ENCODE data around the gene MEIS1.

MEIS1 gene

DNA sequence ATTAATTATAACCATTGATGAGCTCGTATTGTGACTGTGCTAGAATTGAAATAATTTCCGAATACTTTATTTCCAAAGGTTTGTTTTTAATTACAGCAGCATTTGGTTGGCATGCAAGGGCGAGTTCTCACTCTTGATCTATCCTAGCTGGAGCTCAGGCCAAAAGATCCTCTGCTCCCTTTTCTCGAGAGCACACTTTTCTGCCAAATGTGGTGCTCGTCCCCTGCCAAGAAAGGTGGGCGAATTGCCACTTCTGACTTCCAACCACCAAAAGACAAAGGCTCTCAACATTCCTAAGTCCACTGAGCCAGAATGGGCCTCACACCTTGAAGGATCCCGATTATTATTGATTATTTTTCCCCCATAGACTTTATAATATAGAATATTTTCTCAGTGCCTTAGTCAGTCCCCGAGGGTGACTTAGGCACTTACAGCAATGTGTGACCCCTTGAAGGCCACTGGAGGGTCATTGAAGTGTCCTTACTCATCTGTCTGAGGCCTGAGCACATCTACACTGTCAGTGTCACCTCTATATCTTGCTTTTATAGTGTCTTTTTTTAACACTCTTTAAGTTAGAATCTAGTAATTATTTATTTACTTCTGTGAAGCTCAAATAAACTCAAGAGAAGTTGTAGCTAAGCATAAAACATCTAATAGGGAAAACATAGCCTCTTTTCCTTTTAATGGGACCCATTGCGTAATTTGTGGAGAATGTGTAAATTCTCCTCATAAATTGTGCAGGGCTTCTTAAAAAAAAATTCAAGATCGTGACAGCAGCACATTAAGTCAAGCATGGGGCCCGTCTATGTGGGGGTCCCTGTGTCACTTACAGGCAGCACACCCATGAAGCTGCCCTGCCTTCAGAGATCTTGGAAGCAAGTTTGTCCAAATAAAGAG lies 98.3 kb downstream of the MEIS1 start:
- in situ Hi-C loops (cut with HindIII; ENCODE audit: low pct_ligation_motif_present, low sequenced_read_pairs), result no loop called here
- no peak for DNase-seq
- Histone ChIP-seq H3K4me3 (ENCODE audit: low read depth, low read length) (no peak overlapping the region), H3K27ac (no peak overlapping the region), H3K36me3 (replicated peaks) (no peaks in the 10 kb centered on the region), H3K27me3 (replicated peaks) (no peaks in the 10 kb centered on the region)
- TF ChIP-seq, protein P1, sequence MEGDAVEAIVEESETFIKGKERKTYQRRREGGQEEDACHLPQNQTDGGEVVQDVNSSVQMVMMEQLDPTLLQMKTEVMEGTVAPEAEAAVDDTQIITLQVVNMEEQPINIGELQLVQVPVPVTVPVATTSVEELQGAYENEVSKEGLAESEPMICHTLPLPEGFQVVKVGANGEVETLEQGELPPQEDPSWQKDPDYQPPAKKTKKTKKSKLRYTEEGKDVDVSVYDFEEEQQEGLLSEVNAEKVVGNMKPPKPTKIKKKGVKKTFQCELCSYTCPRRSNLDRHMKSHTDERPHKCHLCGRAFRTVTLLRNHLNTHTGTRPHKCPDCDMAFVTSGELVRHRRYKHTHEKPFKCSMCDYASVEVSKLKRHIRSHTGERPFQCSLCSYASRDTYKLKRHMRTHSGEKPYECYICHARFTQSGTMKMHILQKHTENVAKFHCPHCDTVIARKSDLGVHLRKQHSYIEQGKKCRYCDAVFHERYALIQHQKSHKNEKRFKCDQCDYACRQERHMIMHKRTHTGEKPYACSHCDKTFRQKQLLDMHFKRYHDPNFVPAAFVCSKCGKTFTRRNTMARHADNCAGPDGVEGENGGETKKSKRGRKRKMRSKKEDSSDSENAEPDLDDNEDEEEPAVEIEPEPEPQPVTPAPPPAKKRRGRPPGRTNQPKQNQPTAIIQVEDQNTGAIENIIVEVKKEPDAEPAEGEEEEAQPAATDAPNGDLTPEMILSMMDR (IDR thresholded peaks at IDR 0.05; ENCODE audit: low read depth, low read length, missing control alignments), result no peak

GRCh38 chr2:66534461-66534860 lies 99.5 kb downstream of the MEIS1 start:
- Histone ChIP-seq H3K27me3 (replicated peaks) (no peaks in the 10 kb centered on the region), H3K4me3 (ENCODE audit: low read depth, low read length) (no peak overlapping the region), H3K27ac (no peak overlapping the region), H3K36me3 (replicated peaks) (no peaks in the 10 kb centered on the region)
- TF ChIP-seq, protein P1 (IDR thresholded peaks at IDR 0.05; ENCODE audit: low read depth, low read length, missing control alignments), result no peak
- DNase-seq, result no peak
- in situ Hi-C loops (cut with HindIII; ENCODE audit: low pct_ligation_motif_present, low sequenced_read_pairs), result no loop called here

DNA sequence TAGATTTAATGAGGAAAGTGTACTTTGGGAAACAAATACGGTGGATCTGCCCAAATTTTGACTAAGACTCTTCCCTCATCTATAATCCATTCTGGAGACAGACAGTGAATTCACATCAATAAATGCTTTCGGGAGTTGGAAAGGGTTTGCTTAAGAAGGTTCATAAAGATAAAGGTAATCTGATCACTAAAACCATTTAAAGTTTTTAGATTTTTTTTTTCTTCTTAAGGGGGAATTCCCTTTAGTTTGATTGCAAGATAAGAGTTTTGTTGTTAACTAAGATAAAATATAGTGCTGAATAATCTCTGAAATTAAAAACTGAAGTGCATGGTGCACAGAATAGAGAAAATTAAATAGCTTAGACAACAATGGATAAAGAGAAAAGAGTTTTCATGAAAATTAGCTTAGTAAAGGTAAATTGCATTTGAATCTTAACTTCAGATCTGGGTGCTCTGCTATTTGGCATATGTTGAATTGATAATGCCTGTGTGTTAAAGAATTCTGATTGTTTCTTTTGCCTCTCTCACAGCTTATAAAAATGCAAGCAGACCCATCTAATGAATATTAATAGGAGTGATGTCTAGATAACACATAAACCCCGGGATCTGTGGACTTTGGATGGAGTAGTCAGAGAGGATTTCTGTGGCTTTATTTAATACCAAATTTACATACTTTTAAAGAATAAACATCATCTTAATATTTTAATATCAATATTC lies 100.8 kb downstream of the MEIS1 start:
- Histone ChIP-seq H3K27ac (no peak overlapping the region), H3K4me3 (ENCODE audit: low read depth, low read length) (no peak overlapping the region), H3K27me3 (replicated peaks) (no peaks in the 10 kb centered on the region), H3K36me3 (replicated peaks) (no peaks in the 10 kb centered on the region)
- TF ChIP-seq, protein P1 (IDR thresholded peaks at IDR 0.05; ENCODE audit: low read depth, low read length, missing control alignments), result no peak
- in situ Hi-C loops (cut with HindIII; ENCODE audit: low pct_ligation_motif_present, low sequenced_read_pairs), result no loop called here
- DNase-seq, result no peak

DNA sequence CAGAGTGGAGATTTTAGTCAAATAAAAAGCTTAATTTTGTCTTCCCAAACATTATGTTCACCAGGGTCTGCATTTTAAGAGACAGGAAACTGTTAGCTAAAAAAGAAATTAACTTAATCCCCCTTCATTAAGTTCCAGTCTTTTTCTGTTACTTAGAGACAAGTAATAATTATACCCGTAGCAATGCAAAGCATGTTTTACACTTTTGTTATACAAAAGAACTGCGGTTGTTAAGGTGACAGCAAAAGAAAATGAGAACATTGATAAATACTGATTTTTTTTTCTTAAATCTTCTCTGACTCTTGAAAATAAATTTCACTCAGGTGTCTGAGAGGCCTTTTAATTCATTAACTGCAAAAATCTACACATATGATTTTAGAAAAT lies 101.4 kb downstream of the MEIS1 start:
- TF ChIP-seq, protein P1 (IDR thresholded peaks at IDR 0.05; ENCODE audit: low read depth, low read length, missing control alignments), result no peak
- Histone ChIP-seq H3K27me3 (replicated peaks) (no peaks in the 10 kb centered on the region), H3K27ac (no peak overlapping the region), H3K36me3 (replicated peaks) (no peaks in the 10 kb centered on the region), H3K4me3 (ENCODE audit: low read depth, low read length) (no peak overlapping the region)
- in situ Hi-C loops (cut with HindIII; ENCODE audit: low pct_ligation_motif_present, low sequenced_read_pairs), result no loop called here
- no peak for DNase-seq

- in situ Hi-C loops (cut with HindIII; ENCODE audit: low pct_ligation_motif_present, low sequenced_read_pairs), result no loop called here
- Histone ChIP-seq H3K36me3 (replicated peaks) (no peaks in the 10 kb centered on the region), H3K4me3 (ENCODE audit: low read depth, low read length) (no peak overlapping the region), H3K27me3 (replicated peaks) (no peaks in the 10 kb centered on the region), H3K27ac (no peak overlapping the region)
- DNase-seq, result no peak
- TF ChIP-seq, protein P1 (IDR thresholded peaks at IDR 0.05; ENCODE audit: low read depth, low read length, missing control alignments), result no peak
These were observed 102.1 kb downstream of the MEIS1 start for GRCh38 chr2:66536997-66537396.

All from brain microvascular endothelial cell (primary cell).